Loucy (cell line): Measurements from ENCODE around the gene KNCN.

Experiments used
- H2AFZ ChIP-seq: fragments of 200-600 bp; sonication (generic); 2 replicates; pipeline ENCODE4 v1.6.0; 2016; ENCODE audit warnings: antibody characterized with exemption, mild to moderate bottlenecking, low read length, moderate library complexity
- H3F3A ChIP-seq: fragments of 200-600 bp; 2 replicates; pipeline ENCODE4 v1.6.0; 2016; ENCODE audit warnings: antibody characterized with exemption, low read depth, mild to moderate bottlenecking
- H3K27me3 ChIP-seq: fragments of 200-600 bp; sonication (generic); 2 replicates; pipeline ENCODE4 v1.6.1; 2014; ENCODE audit warnings: low read length, mild to moderate bottlenecking; ENCODE audit not compliant: insufficient read depth, poor library complexity, severe bottlenecking
- H3K36me3 ChIP-seq: fragments of 200-600 bp; sonication (generic); 2 replicates; pipeline ENCODE4 v1.6.1; 2016; ENCODE audit warnings: low read length; ENCODE audit not compliant: insufficient read depth
- H3K4me1 ChIP-seq: fragments of 200-600 bp; sonication (generic); 2 replicates; pipeline ENCODE4 v1.5.1; 2014; ENCODE audit warnings: low read length, mild to moderate bottlenecking; ENCODE audit not compliant: insufficient read depth, poor library complexity, severe bottlenecking
- H3K4me2 ChIP-seq: fragments of 200-600 bp; sonication (generic); 2 replicates; pipeline ENCODE4 v1.6.0; 2014; ENCODE audit warnings: antibody characterized with exemption, low read length, low read depth, mild to moderate bottlenecking; ENCODE audit not compliant: poor library complexity, severe bottlenecking
- H3K4me3 ChIP-seq: fragments of 200-600 bp; sonication (generic); 2 replicates; pipeline ENCODE4 v1.5.1; 2014; ENCODE audit warnings: low read length, mild to moderate bottlenecking, mixed read lengths; ENCODE audit not compliant: poor library complexity, severe bottlenecking
- H3K79me2 ChIP-seq: fragments of 200-600 bp; sonication (generic); 2 replicates; pipeline ENCODE4 v1.6.1; 2014; ENCODE audit warnings: low read length; ENCODE audit not compliant: insufficient read depth
- H3K9ac ChIP-seq: fragments of 200-600 bp; sonication (generic); 2 replicates; pipeline ENCODE4 v1.6.0; 2014; ENCODE audit warnings: mild to moderate bottlenecking, low read depth, low read length, moderate library complexity; ENCODE audit not compliant: poor library complexity, severe bottlenecking
- H3K9me2 ChIP-seq: fragments of 200-600 bp; sonication (generic); replicated peaks from 2 replicates; pipeline ENCODE4 v1.6.1; 2016; ENCODE audit warnings: low read depth, low read length, mixed read lengths
- H3K9me3 ChIP-seq: fragments of 200-600 bp; sonication (generic); 2 replicates; pipeline ENCODE4 v1.6.1; 2014; ENCODE audit warnings: mild to moderate bottlenecking, antibody characterized with exemption, low read length, low read depth; ENCODE audit not compliant: insufficient read depth
- H4K20me1 ChIP-seq: fragments of 200-600 bp; sonication (generic); 2 replicates; pipeline ENCODE4 v1.6.0; 2014; ENCODE audit warnings: antibody characterized with exemption, low read length, mild to moderate bottlenecking; ENCODE audit not compliant: insufficient read depth, poor library complexity, severe bottlenecking
- CTCF ChIP-seq: fragments of 200-600 bp; sonication (generic); conservative IDR thresholded peaks from 2 replicates; pipeline ENCODE4 v1.5.1; 2014; ENCODE audit warnings: mild to moderate bottlenecking, antibody characterized with exemption, low read length
- EZH2phosphoT487 ChIP-seq: fragments of 200-600 bp; IDR thresholded peaks from 2 replicates; pipeline ENCODE4 v1.6.1; 2018; ENCODE audit warnings: antibody characterized with exemption, mild to moderate bottlenecking, moderate library complexity, borderline replicate concordance

KNCN gene

GRCh38 chr1:46592823-46593222 lies 41.4 kb upstream of the KNCN start:
- Histone ChIP-seq H3K9me2 (no peaks in the 10 kb centered on the region), H3K27me3 (no peaks in the 10 kb centered on the region), H3K9me3 (no peaks in the 10 kb centered on the region), H3K79me2 (no peaks in the 10 kb centered on the region), H3K4me1 (peaks cover 10% of the 10 kb centered on the region), H3K4me2 (no peak overlapping the region), H3K9ac (no peak overlapping the region), H4K20me1 (no peaks in the 10 kb centered on the region), H3F3A (no peaks in the 10 kb centered on the region), H3K36me3 (peaks cover 18% of the 10 kb centered on the region; the same call in 1 of the 2 replicates), H3K4me3 (no peak overlapping the region), H2AFZ (no peak overlapping the region)
- no peak for TF ChIP-seq CTCF
- TF ChIP-seq EZH2phosphoT487, result no peak

GRCh38 chr1:46589529-46589928 lies 38.1 kb upstream of the KNCN start:
- Histone ChIP-seq H3K27me3 (no peaks in the 10 kb centered on the region), H3K79me2 (no peaks in the 10 kb centered on the region), H3K9me2 (no peaks in the 10 kb centered on the region), H2AFZ (no peak overlapping the region), H3K4me3 (no peak overlapping the region), H3K36me3 (peaks cover 18% of the 10 kb centered on the region; the same call in 1 of the 2 replicates), H3K4me2 (no peak overlapping the region), H3K4me1 (peaks cover under 1% of the 10 kb centered on the region), H3F3A (no peaks in the 10 kb centered on the region), H3K9me3 (no peaks in the 10 kb centered on the region), H4K20me1 (no peaks in the 10 kb centered on the region), H3K9ac (no peak overlapping the region)
- TF ChIP-seq CTCF (no peak), EZH2phosphoT487 (no peak)

GRCh38 chr1:46587069-46587468 lies 35.6 kb upstream of the KNCN start:
- Histone ChIP-seq H3K9me3 (no peaks in the 10 kb centered on the region), H3K4me3 (no peak overlapping the region), H2AFZ (no peak overlapping the region), H3K79me2 (no peaks in the 10 kb centered on the region), H3K36me3 (peaks cover 18% of the 10 kb centered on the region; the same call in 1 of the 2 replicates), H3K4me1 (peaks cover 4% of the 10 kb centered on the region), H4K20me1 (no peaks in the 10 kb centered on the region), H3K27me3 (no peaks in the 10 kb centered on the region), H3K9me2 (no peaks in the 10 kb centered on the region), H3F3A (no peaks in the 10 kb centered on the region), H3K9ac (no peak overlapping the region), H3K4me2 (no peak overlapping the region)
- TF ChIP-seq EZH2phosphoT487, result no peak
- TF ChIP-seq CTCF, result no peak
